ENCODE results near the gene C11orf54.
"Not testable (repeated sequence)": the region's sequence is repeated elsewhere in the genome, so short reads cannot be mapped to it uniquely, and the experiment has no call there.

The C11orf54 gene

GRCh38 chr11:93773601-93774200 lies 32.2 kb downstream of the C11orf54 start:
- H3K4me3 ChIP-seq (ENCODE audit: low read depth, low read length), result no peak overlapping the region
- DNase-seq (ENCODE audit: low read depth), result no peak
- TF ChIP-seq POLR2A (IDR thresholded peaks at IDR 0.05; ENCODE audit: extremely low read depth, insufficient read length), result no peak
- TF ChIP-seq MAX (IDR thresholded peaks at IDR 0.05; ENCODE audit: low read depth, low read length), result no peak
- TF ChIP-seq CTCF (IDR thresholded peaks at IDR 0.05; ENCODE audit: low read depth, low read length), result no peak
- TF ChIP-seq MYC (IDR thresholded peaks at IDR 0.05; ENCODE audit: low read depth, low read length), result no peak

- DNase-seq (ENCODE audit: low read depth), result peak; percentile 48
- H3K4me3 ChIP-seq (ENCODE audit: low read depth, low read length), result not testable (repeated sequence)
These were observed 33.1 kb downstream of the C11orf54 start for GRCh38 chr11:93774560-93774959.

GRCh38 chr11:93775289-93775688 lies 33.8 kb downstream of the C11orf54 start:
- TF ChIP-seq MYC (IDR thresholded peaks at IDR 0.05; ENCODE audit: low read depth, low read length) (no peak), CTCF (IDR thresholded peaks at IDR 0.05; ENCODE audit: low read depth, low read length) (peak; percentile 43)
- peak; percentile 43 for DNase-seq (ENCODE audit: low read depth)
- no peak overlapping the region for H3K4me3 ChIP-seq (ENCODE audit: low read depth, low read length)

- TF ChIP-seq CTCF (IDR thresholded peaks at IDR 0.05; ENCODE audit: low read depth, low read length) (no peak), POLR2A (IDR thresholded peaks at IDR 0.05; ENCODE audit: extremely low read depth, insufficient read length) (no peak), MAX (IDR thresholded peaks at IDR 0.05; ENCODE audit: low read depth, low read length) (no peak), MYC (IDR thresholded peaks at IDR 0.05; ENCODE audit: low read depth, low read length) (no peak)
- DNase-seq (ENCODE audit: low read depth), result peak; percentile 11
- peak overlapping the region; percentile 98 for H3K4me3 ChIP-seq (ENCODE audit: low read depth, low read length)
These were observed 41.9 kb downstream of the C11orf54 start for GRCh38 chr11:93783362-93783761.

GRCh38 chr11:93783765-93784144 lies 42.3 kb downstream of the C11orf54 start:
- peak overlapping the region; percentile 98 for H3K4me3 ChIP-seq (ENCODE audit: low read depth, low read length)
- TF ChIP-seq POLR2A (IDR thresholded peaks at IDR 0.05; ENCODE audit: extremely low read depth, insufficient read length), result no peak
- TF ChIP-seq MYC (IDR thresholded peaks at IDR 0.05; ENCODE audit: low read depth, low read length), result no peak
- TF ChIP-seq CTCF (IDR thresholded peaks at IDR 0.05; ENCODE audit: low read depth, low read length), result no peak
- TF ChIP-seq MAX (IDR thresholded peaks at IDR 0.05; ENCODE audit: low read depth, low read length), result no peak
- no peak for DNase-seq (ENCODE audit: low read depth)

GRCh38 chr11:93784145-93784934 lies 42.9 kb downstream of the C11orf54 start, which contains the start of gene MED17:
MED17 (plus strand) TSS chr11:93784282; CDS start chr11:93784514, 232 bp downstream.
- TF ChIP-seq POLR2A (IDR thresholded peaks at IDR 0.05; ENCODE audit: extremely low read depth, insufficient read length), result peak; percentile 99
- peak; percentile 52 for TF ChIP-seq MAX (IDR thresholded peaks at IDR 0.05; ENCODE audit: low read depth, low read length)
- peak; percentile 39 for TF ChIP-seq CTCF (IDR thresholded peaks at IDR 0.05; ENCODE audit: low read depth, low read length)
- TF ChIP-seq MYC (IDR thresholded peaks at IDR 0.05; ENCODE audit: low read depth, low read length), result no peak; the same call in 1 of the 2 replicates
- H3K4me3 ChIP-seq (ENCODE audit: low read depth, low read length), result peak within 1 kb of the TSS; percentile 98
- DNase-seq (ENCODE audit: low read depth), result peak; percentile 97

Measured in NB4 (cell line).